Small intestine (tissue), 7 donors: ENCODE results near the gene TNNC2. TPM values are rescaled to one million over a fixed set of nuclear protein-coding genes. Genes with fewer than 3 reads are reported as not detected.
"Not testable (repeated sequence)": the region's sequence is repeated elsewhere in the genome, so short reads cannot be mapped to it uniquely, and the experiment has no call there.

Experiments
- DNase-seq, 2 donors: peaks; one replicate each; pipeline versions ENCODE4 v3.0.0 to v3.0.0-alpha.2; 2013
- FAIRE-seq: peaks from 2 replicates; lab custom pipeline; 2012; peaks lifted over from hg19 to GRCh38; lab: Jason Lieb, UNC
- H3K27ac ChIP-seq, 3 donors: one replicate each; pipeline ENCODE4 v1.5.1; 2013; ENCODE audit warnings: low read length in 2 of 3, mild to moderate bottlenecking in 2 of 3, control low read depth in 1 of 3, inconsistent platforms in 1 of 3, low read depth in 1 of 3, moderate library complexity in 1 of 3
- H3K27me3 ChIP-seq, 3 donors: one replicate each; pipeline ENCODE4 v1.6.1; 2013; ENCODE audit warnings: low read length in 3 of 3, inconsistent platforms in 1 of 3; ENCODE audit not compliant: control insufficient read depth in 3 of 3, insufficient read depth in 3 of 3
- H3K36me3 ChIP-seq, 3 donors: one replicate each; pipeline ENCODE4 v1.6.1; 2013; ENCODE audit warnings: low read length in 3 of 3, inconsistent platforms in 1 of 3, low read depth in 1 of 3, mild to moderate bottlenecking in 1 of 3, moderate library complexity in 1 of 3; ENCODE audit not compliant: control insufficient read depth in 3 of 3, insufficient read depth in 2 of 3
- H3K4me1 ChIP-seq, 3 donors: one replicate each; pipeline ENCODE4 v1.6.1; 2013; ENCODE audit warnings: low read length in 2 of 3, inconsistent platforms in 1 of 3, low read depth in 1 of 3, mild to moderate bottlenecking in 1 of 3, moderate library complexity in 1 of 3; ENCODE audit not compliant: control insufficient read depth in 3 of 3, insufficient read depth in 2 of 3
- H3K4me3 ChIP-seq, 3 donors: one replicate each; pipeline ENCODE4 v1.5.1; 2013; ENCODE audit warnings: low read length in 3 of 3, control low read depth in 1 of 3, inconsistent platforms in 1 of 3, low read depth in 1 of 3, mild to moderate bottlenecking in 1 of 3, moderate library complexity in 1 of 3
- H3K9me3 ChIP-seq, 2 donors: one replicate each; pipeline ENCODE4 v1.6.1; 2013; ENCODE audit warnings: low read depth in 1 of 2, low read length in 1 of 2; ENCODE audit not compliant: control insufficient read depth in 2 of 2, insufficient read depth in 1 of 2
- WGBS, 3 donors: extraction: QIAGEN DNeasy Blood & Tissue Kit; methylation state at CpG; one replicate each; pipeline ENCODE4 v1.1.7; 2013; 5-methylcytosine and 5-hydroxymethylcytosine counted together
- polyA plus RNA-seq, 4 donors: library from polyadenylated mRNA; stranded (reverse) in 3 of 4; unstranded in 1 of 4; fragments of 200-250 nt in 3 of 4; fragments of 120-200 nt in 1 of 4; gene quantifications; one replicate each; pipeline versions ENCODE4 v1.2.1 to v1.2.3, GENCODE V29; 2013
- donor health status: healthy with polysubstance abuse.
- donor health status: control.
- donor health status: control.
- donor health status: Bipolar disorder and iron deficiency.
- donor health status: healthy.

The TNNC2 gene
- polyA plus RNA-seq, 4 donors = 2.6 to 23.7 (median 13.5) TPM

- FAIRE-seq (no peak), DNase-seq (no peak)
- Histone ChIP-seq H3K27me3 (no peaks in the 10 kb centered on the region), H3K27ac (no peak overlapping the region), H3K36me3 (peaks cover 4 to 33% (median 7%) of the 10 kb centered on the region in 3 donors), H3K9me3 (no peaks in the 10 kb centered on the region), H3K4me3 (peak overlapping the region in 1 of 3 donors; percentile 86), H3K4me1 (peaks cover 0 to 7% (median 3%) of the 10 kb centered on the region in 3 donors)
- WGBS, 3 donors = 61 to 69% (median 63%) methylated on average over 7 of the region's 7 CpGs
Measured at GRCh38 chr20:45813489-45813888, 13.6 kb downstream of the TNNC2 start.

GRCh38 chr20:45813006-45813340, 14.1 kb downstream of the TNNC2 start:
- no peaks in the 10 kb centered on the region for H3K27me3 ChIP-seq
- DNase-seq = no peak
- no peak for FAIRE-seq
- H3K36me3 ChIP-seq = peaks cover 4 to 35% (median 7%) of the 10 kb centered on the region in 3 donors
- H3K9me3 ChIP-seq = no peaks in the 10 kb centered on the region
- 1 to 6% (median 3%) methylated on average over 11 of the region's 11 CpGs for WGBS, 3 donors
- peak overlapping the region; percentile 19 to 86 (median 83) for H3K4me3 ChIP-seq
- peaks cover 0 to 7% (median 3%) of the 10 kb centered on the region in 3 donors for H3K4me1 ChIP-seq
- H3K27ac ChIP-seq = no peak overlapping the region

- no peaks in the 10 kb centered on the region for H3K27me3 ChIP-seq
- peak within 1 kb of the TSS in 2 of 3 donors; percentile 18 to 57 for H3K27ac ChIP-seq
- FAIRE-seq (peak; percentile 41), DNase-seq (peak; percentile 99 to 100)
- H3K4me3 ChIP-seq = peak within 1 kb of the TSS; percentile 19 to 86 (median 83)
- peaks cover 5 to 35% (median 7%) of the 10 kb centered on the region in 3 donors for H3K36me3 ChIP-seq
- H3K9me3 ChIP-seq = no peaks in the 10 kb centered on the region
- H3K4me1 ChIP-seq = peaks cover 0 to 7% (median 3%) of the 10 kb centered on the region in 3 donors
- 1 to 2% (median 2%) methylated on average over 58 to 65 of the region's 65 CpGs for WGBS, 3 donors
Measured at GRCh38 chr20:45812157-45813005, 14.7 kb downstream of the TNNC2 start, which contains the start of gene UBE2C. UBE2C (plus strand) TSS chr20:45812644; CDS start chr20:45812696, 52 bp downstream.

GRCh38 chr20:45810191-45810970, 16.7 kb downstream of the TNNC2 start:
- Histone ChIP-seq H3K36me3 (peaks cover 13 to 33% (median 15%) of the 10 kb centered on the region in 3 donors), H3K27me3 (no peaks in the 10 kb centered on the region), H3K4me1 (peaks cover 0 to 7% (median 3%) of the 10 kb centered on the region in 3 donors), H3K9me3 (no peaks in the 10 kb centered on the region), H3K4me3 (no peak overlapping the region), H3K27ac (no peak overlapping the region)
- no peak for FAIRE-seq
- no peak for DNase-seq
- WGBS, 3 donors = 93 to 98% (median 93%) methylated on average over 8 of the region's 8 CpGs

GRCh38 chr20:45801851-45802250, 25.3 kb downstream of the TNNC2 start:
- Histone ChIP-seq H3K4me3 (no peak overlapping the region), H3K27me3 (no peaks in the 10 kb centered on the region), H3K36me3 (peaks cover 33 to 50% (median 42%) of the 10 kb centered on the region in 3 donors), H3K9me3 (no peaks in the 10 kb centered on the region), H3K27ac (no peak overlapping the region), H3K4me1 (no peaks in the 10 kb centered on the region)
- no peak for FAIRE-seq
- DNase-seq = no peak
- 88 to 93% (median 92%) methylated on average over 7 of the region's 7 CpGs for WGBS, 3 donors

- H3K9me3 ChIP-seq = no peaks in the 10 kb centered on the region
- 33 to 36% (median 35%) methylated on average over 4 of the region's 4 CpGs for WGBS, 3 donors
- no peaks in the 10 kb centered on the region for H3K4me1 ChIP-seq
- peaks cover 26 to 50% (median 29%) of the 10 kb centered on the region in 3 donors for H3K36me3 ChIP-seq
- H3K27ac ChIP-seq = no peak overlapping the region
- no peaks in the 10 kb centered on the region for H3K27me3 ChIP-seq
- DNase-seq (peak; percentile 73 to 74), FAIRE-seq (no peak)
- no peak overlapping the region for H3K4me3 ChIP-seq
Measured at GRCh38 chr20:45798935-45799642, 28.0 kb downstream of the TNNC2 start.

- H3K36me3 ChIP-seq = peaks cover 23 to 48% (median 24%) of the 10 kb centered on the region in 3 donors
- H3K9me3 ChIP-seq, H3K27ac ChIP-seq, DNase-seq, H3K4me1 ChIP-seq, FAIRE-seq, H3K27me3 ChIP-seq, H3K4me3 ChIP-seq: not testable (repeated sequence)
- 87 to 96% (median 92%) methylated on average over 3 of the region's 3 CpGs for WGBS, 3 donors
Measured at GRCh38 chr20:45797955-45798354, 29.2 kb downstream of the TNNC2 start.

- H3K27ac ChIP-seq, H3K27me3 ChIP-seq, H3K9me3 ChIP-seq, DNase-seq, H3K4me3 ChIP-seq, FAIRE-seq, H3K4me1 ChIP-seq: not testable (repeated sequence)
- WGBS, 3 donors = no CpG with 5 or more reads among the region's 1 CpG
- peaks cover 18 to 49% (median 24%) of the 10 kb centered on the region in 3 donors for H3K36me3 ChIP-seq
Measured at GRCh38 chr20:45797510-45797909, 29.6 kb downstream of the TNNC2 start.
